Measurements from ENCODE around the gene RSU1.

RSU1 gene

GRCh38 chr10:16713290-16713689 is 103.9 kb downstream of the RSU1 start:
- Histone ChIP-seq H3K4me3 (ENCODE audit: low read depth, low read length) (no peak overlapping the region), H3K36me3 (ENCODE audit: control insufficient read depth, insufficient read depth, low read length) (no peaks in the 10 kb centered on the region), H3K9ac (ENCODE audit: low read depth, low read length) (no peak overlapping the region), H3K27ac (ENCODE audit: low read depth, low read length) (no peak overlapping the region), H3K27me3 (ENCODE audit: control insufficient read depth, insufficient read depth, low read length) (no peaks in the 10 kb centered on the region), H3K9me3 (ENCODE audit: control insufficient read depth, insufficient read depth, low read length) (peaks cover 20% of the 10 kb centered on the region; the same call in 1 of the 2 replicates), H3K4me1 (ENCODE audit: control insufficient read depth, insufficient read depth, low read length) (no peaks in the 10 kb centered on the region)

GRCh38 chr10:16712883-16713282 is 104.3 kb downstream of the RSU1 start:
- H3K27me3 ChIP-seq (ENCODE audit: control insufficient read depth, insufficient read depth, low read length): no peaks in the 10 kb centered on the region
- peaks cover 20% of the 10 kb centered on the region; the same call in 1 of the 2 replicates for H3K9me3 ChIP-seq (ENCODE audit: control insufficient read depth, insufficient read depth, low read length)
- H3K4me1 ChIP-seq (ENCODE audit: control insufficient read depth, insufficient read depth, low read length): no peaks in the 10 kb centered on the region
- H3K4me3 ChIP-seq (ENCODE audit: low read depth, low read length): no peak overlapping the region
- H3K9ac ChIP-seq (ENCODE audit: low read depth, low read length): no peak overlapping the region
- no peaks in the 10 kb centered on the region for H3K36me3 ChIP-seq (ENCODE audit: control insufficient read depth, insufficient read depth, low read length)
- no peak overlapping the region for H3K27ac ChIP-seq (ENCODE audit: low read depth, low read length)

GRCh38 chr10:16700331-16700730 is 116.9 kb downstream of the RSU1 start:
- no peak overlapping the region for H3K27ac ChIP-seq (ENCODE audit: low read depth, low read length)
- no peaks in the 10 kb centered on the region for H3K27me3 ChIP-seq (ENCODE audit: control insufficient read depth, insufficient read depth, low read length)
- H3K4me3 ChIP-seq (ENCODE audit: low read depth, low read length): no peak overlapping the region
- no peak overlapping the region for H3K9ac ChIP-seq (ENCODE audit: low read depth, low read length)
- no peaks in the 10 kb centered on the region for H3K9me3 ChIP-seq (ENCODE audit: control insufficient read depth, insufficient read depth, low read length)
- H3K36me3 ChIP-seq (ENCODE audit: control insufficient read depth, insufficient read depth, low read length): no peaks in the 10 kb centered on the region
- H3K4me1 ChIP-seq (ENCODE audit: control insufficient read depth, insufficient read depth, low read length): no peaks in the 10 kb centered on the region

- H3K27ac ChIP-seq (ENCODE audit: low read depth, low read length): no peak overlapping the region
- no peak overlapping the region for H3K4me3 ChIP-seq (ENCODE audit: low read depth, low read length)
- H3K36me3 ChIP-seq (ENCODE audit: control insufficient read depth, insufficient read depth, low read length): no peaks in the 10 kb centered on the region
- H3K9me3 ChIP-seq (ENCODE audit: control insufficient read depth, insufficient read depth, low read length): no peaks in the 10 kb centered on the region
- no peaks in the 10 kb centered on the region for H3K27me3 ChIP-seq (ENCODE audit: control insufficient read depth, insufficient read depth, low read length)
- no peak overlapping the region for H3K9ac ChIP-seq (ENCODE audit: low read depth, low read length)
- no peaks in the 10 kb centered on the region for H3K4me1 ChIP-seq (ENCODE audit: control insufficient read depth, insufficient read depth, low read length)
Measured at GRCh38 chr10:16699435-16700057, 117.7 kb downstream of the RSU1 start.

- no peaks in the 10 kb centered on the region for H3K9me3 ChIP-seq (ENCODE audit: control insufficient read depth, insufficient read depth, low read length)
- H3K27ac ChIP-seq (ENCODE audit: low read depth, low read length): no peak overlapping the region
- H3K27me3 ChIP-seq (ENCODE audit: control insufficient read depth, insufficient read depth, low read length): no peaks in the 10 kb centered on the region
- H3K4me1 ChIP-seq (ENCODE audit: control insufficient read depth, insufficient read depth, low read length): no peaks in the 10 kb centered on the region
- H3K4me3 ChIP-seq (ENCODE audit: low read depth, low read length): no peak overlapping the region
- H3K36me3 ChIP-seq (ENCODE audit: control insufficient read depth, insufficient read depth, low read length): no peaks in the 10 kb centered on the region; the same call in 1 of the 2 replicates
- no peak overlapping the region for H3K9ac ChIP-seq (ENCODE audit: low read depth, low read length)
Measured at GRCh38 chr10:16698461-16698860, 118.8 kb downstream of the RSU1 start.

GRCh38 chr10:16690417-16690816 is 126.8 kb downstream of the RSU1 start:
- H3K27me3 ChIP-seq (ENCODE audit: control insufficient read depth, insufficient read depth, low read length): no peaks in the 10 kb centered on the region
- H3K4me1 ChIP-seq (ENCODE audit: control insufficient read depth, insufficient read depth, low read length): no peaks in the 10 kb centered on the region
- no peak overlapping the region for H3K4me3 ChIP-seq (ENCODE audit: low read depth, low read length)
- H3K9me3 ChIP-seq (ENCODE audit: control insufficient read depth, insufficient read depth, low read length): no peaks in the 10 kb centered on the region
- H3K9ac ChIP-seq (ENCODE audit: low read depth, low read length): no peak overlapping the region
- no peaks in the 10 kb centered on the region; the same call in 1 of the 2 replicates for H3K36me3 ChIP-seq (ENCODE audit: control insufficient read depth, insufficient read depth, low read length)
- no peak overlapping the region for H3K27ac ChIP-seq (ENCODE audit: low read depth, low read length)

- H3K27ac ChIP-seq (ENCODE audit: low read depth, low read length): no peak overlapping the region
- no peaks in the 10 kb centered on the region for H3K9me3 ChIP-seq (ENCODE audit: control insufficient read depth, insufficient read depth, low read length)
- no peak overlapping the region for H3K4me3 ChIP-seq (ENCODE audit: low read depth, low read length)
- no peaks in the 10 kb centered on the region for H3K27me3 ChIP-seq (ENCODE audit: control insufficient read depth, insufficient read depth, low read length)
- H3K36me3 ChIP-seq (ENCODE audit: control insufficient read depth, insufficient read depth, low read length): no peaks in the 10 kb centered on the region; the same call in 1 of the 2 replicates
- H3K9ac ChIP-seq (ENCODE audit: low read depth, low read length): no peak overlapping the region
- no peaks in the 10 kb centered on the region for H3K4me1 ChIP-seq (ENCODE audit: control insufficient read depth, insufficient read depth, low read length)
Measured at GRCh38 chr10:16689696-16690095, 127.5 kb downstream of the RSU1 start.

- Histone ChIP-seq H3K4me1 (ENCODE audit: control insufficient read depth, insufficient read depth, low read length) (no peaks in the 10 kb centered on the region), H3K27ac (ENCODE audit: low read depth, low read length) (no peak overlapping the region), H3K4me3 (ENCODE audit: low read depth, low read length) (no peak overlapping the region), H3K9me3 (ENCODE audit: control insufficient read depth, insufficient read depth, low read length) (no peaks in the 10 kb centered on the region), H3K9ac (ENCODE audit: low read depth, low read length) (no peak overlapping the region), H3K27me3 (ENCODE audit: control insufficient read depth, insufficient read depth, low read length) (no peaks in the 10 kb centered on the region), H3K36me3 (ENCODE audit: control insufficient read depth, insufficient read depth, low read length) (no peaks in the 10 kb centered on the region; the same call in 1 of the 2 replicates)
Measured at GRCh38 chr10:16689227-16689626, 128.0 kb downstream of the RSU1 start.

GRCh38 chr10:16686054-16686902 is 130.9 kb downstream of the RSU1 start:
- H3K27me3 ChIP-seq (ENCODE audit: control insufficient read depth, insufficient read depth, low read length): no peaks in the 10 kb centered on the region
- no peak overlapping the region for H3K27ac ChIP-seq (ENCODE audit: low read depth, low read length)
- no peaks in the 10 kb centered on the region for H3K4me1 ChIP-seq (ENCODE audit: control insufficient read depth, insufficient read depth, low read length)
- H3K9ac ChIP-seq (ENCODE audit: low read depth, low read length): no peak overlapping the region
- H3K9me3 ChIP-seq (ENCODE audit: control insufficient read depth, insufficient read depth, low read length): no peaks in the 10 kb centered on the region
- no peaks in the 10 kb centered on the region for H3K36me3 ChIP-seq (ENCODE audit: control insufficient read depth, insufficient read depth, low read length)
- H3K4me3 ChIP-seq (ENCODE audit: low read depth, low read length): no peak overlapping the region

- no peaks in the 10 kb centered on the region for H3K9me3 ChIP-seq (ENCODE audit: control insufficient read depth, insufficient read depth, low read length)
Measured at GRCh38 chr10:16685551-16685950, 131.7 kb downstream of the RSU1 start.

GRCh38 chr10:16681521-16681920 is 135.7 kb downstream of the RSU1 start:
- Histone ChIP-seq H3K27ac (ENCODE audit: low read depth, low read length) (no peak overlapping the region), H3K36me3 (ENCODE audit: control insufficient read depth, insufficient read depth, low read length) (no peaks in the 10 kb centered on the region), H3K9ac (ENCODE audit: low read depth, low read length) (no peak overlapping the region), H3K4me3 (ENCODE audit: low read depth, low read length) (no peak overlapping the region), H3K27me3 (ENCODE audit: control insufficient read depth, insufficient read depth, low read length) (no peaks in the 10 kb centered on the region), H3K4me1 (ENCODE audit: control insufficient read depth, insufficient read depth, low read length) (no peaks in the 10 kb centered on the region; the same call in 1 of the 2 replicates), H3K9me3 (ENCODE audit: control insufficient read depth, insufficient read depth, low read length) (no peaks in the 10 kb centered on the region)

More at GRCh38 chr10:16685551-16685950, 131.7 kb downstream of the RSU1 start:
- H3K36me3 ChIP-seq (ENCODE audit: control insufficient read depth, insufficient read depth, low read length): no peaks in the 10 kb centered on the region
- H3K27me3 ChIP-seq (ENCODE audit: control insufficient read depth, insufficient read depth, low read length): no peaks in the 10 kb centered on the region
- no peak overlapping the region for H3K9ac ChIP-seq (ENCODE audit: low read depth, low read length)
- no peak overlapping the region for H3K27ac ChIP-seq (ENCODE audit: low read depth, low read length)
- H3K4me1 ChIP-seq (ENCODE audit: control insufficient read depth, insufficient read depth, low read length): no peaks in the 10 kb centered on the region
- no peak overlapping the region for H3K4me3 ChIP-seq (ENCODE audit: low read depth, low read length)

All from HUES48 (cell line).